Measurements from ENCODE around the gene GALNT8. TPM values are rescaled to one million over a fixed set of nuclear protein-coding genes. Genes with fewer than 3 reads are reported as not detected.

GALNT8 gene
- total and polyA plus RNA-seq, 2 of the 8 experiments (the other 6 are each of a cell fraction or from before 2014, with no cell fraction given): 4.7 to 8.3 TPM

DNA sequence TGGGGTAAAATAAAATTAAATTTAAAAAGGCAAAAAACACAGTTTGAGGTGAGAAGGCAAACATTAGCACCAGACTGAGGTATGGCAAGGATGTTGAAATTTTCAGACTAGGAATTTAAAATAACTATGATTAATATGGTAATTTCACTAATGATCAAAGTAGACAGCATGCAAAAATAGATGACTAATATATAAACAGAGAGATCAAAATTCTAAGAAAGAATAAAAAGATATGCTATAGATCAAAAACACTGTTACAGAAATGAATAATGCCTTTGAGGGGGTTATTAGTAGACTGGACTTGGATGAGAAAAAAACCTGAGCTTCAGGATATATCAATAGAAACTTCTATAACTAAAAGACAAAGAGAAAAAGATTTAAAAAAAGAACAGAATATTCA lies 14.4 kb upstream of the GALNT8 start (continued):
- TF ChIP-seq SP1 (IDR thresholded peaks at IDR 0.05; ENCODE audit: low read depth, low read length): no peak
- TF ChIP-seq SP4 (IDR thresholded peaks at IDR 0.05; ENCODE audit: low read length): no peak
- TF ChIP-seq FOSL1 (IDR thresholded peaks at IDR 0.05; ENCODE audit: insufficient read depth, low read depth, low read length): no peak

Measured in H1 (cell line).